Astrocyte (in vitro differentiated cells and primary cell): Measurements from ENCODE around the gene AAR2. TPM values are rescaled to one million over a fixed set of nuclear protein-coding genes. Genes with fewer than 3 reads are reported as not detected.

Experiments
- DNase-seq: peaks from one replicate; pipeline ENCODE4 v3.0.0-alpha.2; 2010; ENCODE audit warnings: low read depth
- FAIRE-seq: peaks from 2 replicates; lab custom pipeline; 2011; peaks lifted over from hg19 to GRCh38; lab: Jason Lieb, UNC
- H2AFZ ChIP-seq: 2 replicates; pipeline ENCODE4 v1.6.0; 2012; ENCODE audit warnings: low read depth, low read length, inconsistent platforms
- H3K27ac ChIP-seq: 2 replicates; pipeline ENCODE4 v1.5.1; 2011; ENCODE audit warnings: low read depth, low read length, inconsistent platforms
- H3K27me3 ChIP-seq: 2 replicates; pipeline ENCODE4 v1.6.0; 2011; ENCODE audit warnings: low read length, inconsistent platforms; ENCODE audit not compliant: insufficient read depth
- H3K36me3 ChIP-seq: 2 replicates; pipeline ENCODE4 v1.5.1; 2011; ENCODE audit warnings: low read length, inconsistent platforms; ENCODE audit not compliant: insufficient read depth
- H3K4me1 ChIP-seq: 2 replicates; pipeline ENCODE4 v1.5.1; 2011; ENCODE audit warnings: low read length, inconsistent platforms; ENCODE audit not compliant: insufficient read depth
- H3K4me2 ChIP-seq: 2 replicates; pipeline ENCODE4 v1.6.0; 2012; ENCODE audit warnings: low read length, inconsistent platforms
- H3K4me3 ChIP-seq: 2 replicates; pipeline ENCODE4 v1.5.1; 2011; ENCODE audit warnings: low read depth, mild to moderate bottlenecking, low read length, inconsistent platforms; ENCODE audit not compliant: insufficient read depth
- H3K79me2 ChIP-seq: 2 replicates; pipeline ENCODE4 v1.6.0; 2012; ENCODE audit warnings: mild to moderate bottlenecking, low read length, inconsistent platforms; ENCODE audit not compliant: insufficient read depth
- H3K9ac ChIP-seq: 2 replicates; pipeline ENCODE4 v1.6.0; 2012; ENCODE audit warnings: mild to moderate bottlenecking, low read length, inconsistent platforms
- H3K9me3 ChIP-seq: 2 replicates; pipeline ENCODE4 v1.5.1; 2012; ENCODE audit warnings: low read depth, mild to moderate bottlenecking, low read length, inconsistent platforms; ENCODE audit not compliant: insufficient read depth
- H4K20me1 ChIP-seq: 2 replicates; pipeline ENCODE4 v1.6.0; 2012; ENCODE audit warnings: low read length, inconsistent platforms; ENCODE audit not compliant: insufficient read depth
- H3K27ac Mint-ChIP-seq: one replicate; pipeline ENCODE4 v1.8.0; 2021; ENCODE audit warnings: mild to moderate bottlenecking, mixed read lengths; ENCODE audit not compliant: unreplicated experiment
- H3K27me3 Mint-ChIP-seq: one replicate; pipeline ENCODE4 v1.8.0; 2021; ENCODE audit warnings: low read depth, mixed read lengths; ENCODE audit not compliant: unreplicated experiment
- H3K36me3 Mint-ChIP-seq: one replicate; pipeline ENCODE4 v1.8.0; 2021; ENCODE audit warnings: low read depth, mixed read lengths; ENCODE audit not compliant: unreplicated experiment
- H3K4me1 Mint-ChIP-seq: one replicate; pipeline ENCODE4 v1.8.0; 2021; ENCODE audit warnings: low read depth, mixed read lengths; ENCODE audit not compliant: unreplicated experiment
- H3K4me3 Mint-ChIP-seq: one replicate; pipeline ENCODE4 v1.8.0; 2021; ENCODE audit warnings: mild to moderate bottlenecking, moderate library complexity, mixed read lengths; ENCODE audit not compliant: unreplicated experiment
- H3K9me3 Mint-ChIP-seq: one replicate; pipeline ENCODE4 v1.8.0; 2021; ENCODE audit warnings: mild to moderate bottlenecking, mixed read lengths; ENCODE audit not compliant: unreplicated experiment
- CTCF ChIP-seq: IDR thresholded peaks from 2 replicates; pipeline ENCODE4 v1.5.1; 2011; ENCODE audit warnings: low read depth, mild to moderate bottlenecking, inconsistent platforms, low read length, moderate library complexity; ENCODE audit not compliant: insufficient read depth
- EZH2 ChIP-seq: IDR thresholded peaks from 2 replicates; pipeline ENCODE4 v1.6.1; 2012; ENCODE audit warnings: mild to moderate bottlenecking, low read length, inconsistent platforms; ENCODE audit not compliant: insufficient read depth
- total RNA-seq: library from RNA; stranded (reverse); gene quantifications from 2 replicates; pipeline ENCODE4 v1.2.1, GENCODE V29; 2021

Gene AAR2
- total RNA-seq, 1 donor from 2014 or later, result 21.7 TPM

- Mint-ChIP-seq H3K27ac (no peak overlapping the region), H3K27me3 (peaks cover 8% of the 10 kb centered on the region), H3K36me3 (peaks cover 29% of the 10 kb centered on the region), H3K4me1 (peaks cover 6% of the 10 kb centered on the region), H3K4me3 (no peak overlapping the region), H3K9me3 (no peaks in the 10 kb centered on the region)
- peak; percentile 3 for DNase-seq
- no peak for TF ChIP-seq CTCF
- no peak for TF ChIP-seq EZH2
- Histone ChIP-seq H3K4me2 (no peak overlapping the region), H4K20me1 (no peaks in the 10 kb centered on the region), H2AFZ (no peak overlapping the region), H3K79me2 (no peaks in the 10 kb centered on the region), H3K27me3 (no peaks in the 10 kb centered on the region), H3K27ac (no peak overlapping the region), H3K4me3 (no peak overlapping the region), H3K9me3 (no peaks in the 10 kb centered on the region), H3K4me1 (no peaks in the 10 kb centered on the region), H3K36me3 (no peaks in the 10 kb centered on the region), H3K9ac (no peak overlapping the region)
- FAIRE-seq, result no peak
Measured at GRCh38 chr20:36210436-36211021, 25.7 kb upstream of the AAR2 start.

GRCh38 chr20:36213362-36213761, 22.9 kb upstream of the AAR2 start:
- no peaks in the 10 kb centered on the region for H3K27me3 ChIP-seq
- no peak overlapping the region for H3K4me3 ChIP-seq
- no peaks in the 10 kb centered on the region for H3K36me3 ChIP-seq
- H3K4me2 ChIP-seq, result no peak overlapping the region
- FAIRE-seq, result no peak
- H3K27me3 Mint-ChIP-seq, result peaks cover 6% of the 10 kb centered on the region
- H4K20me1 ChIP-seq, result no peaks in the 10 kb centered on the region
- H3K36me3 Mint-ChIP-seq, result peaks cover 23% of the 10 kb centered on the region
- H3K27ac ChIP-seq, result no peak overlapping the region
- H3K4me1 Mint-ChIP-seq, result peaks cover 6% of the 10 kb centered on the region
- H3K4me3 Mint-ChIP-seq, result no peak overlapping the region
- H3K79me2 ChIP-seq, result no peaks in the 10 kb centered on the region
- TF ChIP-seq EZH2, result no peak
- TF ChIP-seq CTCF, result no peak
- no peaks in the 10 kb centered on the region for H3K9me3 ChIP-seq
- H3K4me1 ChIP-seq, result no peaks in the 10 kb centered on the region
- DNase-seq, result no peak
- H3K9me3 Mint-ChIP-seq, result no peaks in the 10 kb centered on the region
- no peak overlapping the region for H3K9ac ChIP-seq
- H2AFZ ChIP-seq, result no peak overlapping the region
- H3K27ac Mint-ChIP-seq, result no peak overlapping the region

- Mint-ChIP-seq H3K27me3 (peaks cover 6% of the 10 kb centered on the region), H3K4me1 (peaks cover 6% of the 10 kb centered on the region), H3K27ac (no peak overlapping the region), H3K9me3 (no peaks in the 10 kb centered on the region), H3K36me3 (peaks cover 22% of the 10 kb centered on the region), H3K4me3 (no peak overlapping the region)
- no peaks in the 10 kb centered on the region for H3K79me2 ChIP-seq
- H3K4me3 ChIP-seq, result no peak overlapping the region
- H3K9ac ChIP-seq, result no peak overlapping the region
- H3K36me3 ChIP-seq, result no peaks in the 10 kb centered on the region
- H3K4me2 ChIP-seq, result no peak overlapping the region
- TF ChIP-seq CTCF (peak; percentile 60), EZH2 (no peak)
- H3K27ac ChIP-seq, result no peak overlapping the region
- DNase-seq (no peak), FAIRE-seq (no peak)
- no peak overlapping the region for H2AFZ ChIP-seq
- H3K27me3 ChIP-seq, result no peaks in the 10 kb centered on the region
- H4K20me1 ChIP-seq, result no peaks in the 10 kb centered on the region
- no peaks in the 10 kb centered on the region for H3K9me3 ChIP-seq
- H3K4me1 ChIP-seq, result no peaks in the 10 kb centered on the region
Measured at GRCh38 chr20:36214684-36215256, 21.5 kb upstream of the AAR2 start.
